ENCODE results near the gene BRI3.

The BRI3 gene, protein sequence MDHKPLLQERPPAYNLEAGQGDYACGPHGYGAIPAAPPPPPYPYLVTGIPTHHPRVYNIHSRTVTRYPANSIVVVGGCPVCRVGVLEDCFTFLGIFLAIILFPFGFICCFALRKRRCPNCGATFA

DNA sequence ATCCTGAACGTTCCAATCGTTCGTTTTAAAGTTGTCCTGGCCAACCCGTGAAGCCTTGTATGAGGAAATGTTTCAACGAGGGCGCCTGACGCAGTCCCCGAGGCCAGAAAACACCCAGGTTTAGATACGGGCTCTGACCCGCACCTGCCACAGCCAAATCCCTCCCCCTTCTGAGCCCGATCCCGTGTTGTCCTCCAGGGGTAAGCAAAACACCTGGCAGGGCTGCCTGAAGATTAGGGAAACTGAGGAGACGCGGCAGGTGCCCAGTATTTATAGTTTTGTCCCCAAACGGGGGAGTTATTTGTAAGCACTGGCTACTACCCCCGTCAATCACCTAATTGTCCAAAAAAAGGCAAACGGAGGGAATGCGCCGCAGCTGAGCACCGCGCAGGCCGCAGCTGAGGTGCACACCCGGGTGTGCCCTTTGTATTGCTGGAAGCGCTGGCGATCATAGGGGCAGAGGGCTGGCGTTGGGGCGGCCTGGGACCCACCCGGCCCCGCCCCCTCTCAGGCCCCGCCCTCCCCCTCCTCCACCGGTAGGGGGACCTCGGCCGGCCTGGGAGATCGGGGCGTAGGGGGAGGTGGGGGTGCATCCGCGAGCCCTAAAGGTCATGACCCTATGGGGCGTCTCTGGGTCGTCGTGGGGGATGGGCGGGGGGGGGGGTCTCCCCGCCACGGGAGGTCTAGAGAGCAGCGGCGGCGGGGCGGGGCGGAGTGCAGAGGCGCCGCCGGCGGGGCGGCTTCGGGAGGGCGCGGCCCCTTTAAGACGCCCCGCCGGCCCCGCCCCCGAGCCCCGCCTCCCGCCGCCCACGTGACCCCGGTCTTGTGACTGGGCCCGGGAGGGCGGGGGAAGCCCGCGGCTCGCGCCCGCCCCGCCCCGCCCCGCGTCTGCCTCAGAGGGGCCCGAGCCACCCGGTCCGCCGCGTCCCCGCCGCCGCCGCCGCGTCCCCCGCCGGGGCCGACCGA is at the start of gene BRI3:
TSS of gene BRI3 (plus strand) at position 896 of the 966 bp plus-strand sequence. CDS start 110 bp downstream, outside the sequence.
- DNase-seq = peak; percentile 72

DNA sequence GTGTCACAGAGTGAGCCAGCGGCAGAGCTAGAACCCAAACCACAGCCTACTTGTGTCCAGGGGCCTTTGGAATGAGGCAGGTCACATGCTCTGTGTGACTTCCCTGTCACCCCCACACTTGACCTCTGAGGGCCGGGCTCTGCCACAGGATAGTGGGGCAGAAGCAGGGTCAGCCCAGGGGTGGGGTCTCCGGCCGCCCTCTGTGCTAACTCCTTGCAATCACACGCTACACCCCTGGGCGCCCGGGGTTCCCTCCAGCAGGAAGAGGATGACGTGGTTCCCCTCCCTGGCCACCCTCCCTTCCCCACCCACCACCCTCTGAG is 49.3 kb upstream of the BRI3 start:
- DNase-seq = no peak

DNA sequence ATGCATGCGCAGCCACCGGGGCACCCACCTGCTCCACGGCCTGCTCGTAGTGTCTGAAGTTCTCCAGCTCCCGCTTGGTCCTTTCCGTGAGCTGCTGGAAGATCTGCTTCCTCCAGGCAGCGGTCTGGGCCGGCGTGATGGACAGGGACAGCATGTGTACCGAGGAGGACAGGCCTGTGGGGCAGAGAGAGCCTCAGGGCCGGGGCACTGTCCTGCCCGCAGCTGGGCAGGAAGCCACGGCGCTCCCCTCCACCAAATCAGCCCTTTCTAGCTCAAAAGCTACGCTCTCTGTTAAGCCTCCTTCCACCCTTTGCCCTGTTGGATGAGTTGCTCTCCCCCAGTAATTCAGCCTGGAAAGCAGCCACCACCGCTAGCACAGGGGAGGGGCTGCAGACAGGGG is 48.7 kb upstream of the BRI3 start:
- no peak for DNase-seq

DNA sequence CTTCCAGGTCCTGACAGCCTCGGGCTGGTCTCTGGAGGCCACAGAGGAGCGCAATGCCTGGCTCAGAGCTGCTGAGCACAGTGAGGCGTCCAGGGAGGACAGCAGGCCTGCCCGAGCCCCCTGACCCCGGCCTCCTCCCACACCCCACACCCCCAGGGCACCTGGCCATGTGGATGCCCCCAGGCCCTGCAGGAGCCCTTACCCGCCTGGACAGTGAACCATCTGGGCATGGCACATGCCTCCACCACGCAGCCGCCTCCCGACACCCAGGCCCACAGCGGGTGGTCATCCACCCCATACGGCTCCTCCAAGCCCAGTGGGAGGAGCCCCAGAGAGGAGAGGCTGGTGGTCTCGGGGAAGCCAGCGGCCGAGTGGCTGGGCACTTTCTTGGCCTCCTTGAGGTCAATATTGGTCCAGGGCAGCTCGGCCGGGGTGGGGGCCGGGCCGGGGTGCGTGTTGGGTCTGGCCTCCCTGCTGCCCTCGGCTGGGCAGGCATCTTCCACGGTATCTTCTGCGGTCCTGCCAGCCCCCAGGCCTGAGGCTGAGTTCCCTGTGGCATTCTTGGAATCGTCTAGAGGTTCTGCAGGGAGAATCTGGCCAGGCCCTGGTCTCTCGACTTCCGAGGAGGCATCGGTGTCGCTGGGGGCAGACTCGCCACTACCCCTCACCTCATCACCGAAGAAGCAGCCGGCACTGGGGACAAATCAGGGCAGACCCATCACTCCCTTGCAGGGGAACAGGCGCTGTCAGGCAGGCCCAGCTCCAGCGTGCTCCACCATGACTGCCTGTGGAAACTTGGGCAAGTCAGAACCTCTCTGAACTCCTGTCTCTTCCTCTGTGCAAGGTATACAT is 48.0 kb upstream of the BRI3 start:
- no peak for DNase-seq

DNA sequence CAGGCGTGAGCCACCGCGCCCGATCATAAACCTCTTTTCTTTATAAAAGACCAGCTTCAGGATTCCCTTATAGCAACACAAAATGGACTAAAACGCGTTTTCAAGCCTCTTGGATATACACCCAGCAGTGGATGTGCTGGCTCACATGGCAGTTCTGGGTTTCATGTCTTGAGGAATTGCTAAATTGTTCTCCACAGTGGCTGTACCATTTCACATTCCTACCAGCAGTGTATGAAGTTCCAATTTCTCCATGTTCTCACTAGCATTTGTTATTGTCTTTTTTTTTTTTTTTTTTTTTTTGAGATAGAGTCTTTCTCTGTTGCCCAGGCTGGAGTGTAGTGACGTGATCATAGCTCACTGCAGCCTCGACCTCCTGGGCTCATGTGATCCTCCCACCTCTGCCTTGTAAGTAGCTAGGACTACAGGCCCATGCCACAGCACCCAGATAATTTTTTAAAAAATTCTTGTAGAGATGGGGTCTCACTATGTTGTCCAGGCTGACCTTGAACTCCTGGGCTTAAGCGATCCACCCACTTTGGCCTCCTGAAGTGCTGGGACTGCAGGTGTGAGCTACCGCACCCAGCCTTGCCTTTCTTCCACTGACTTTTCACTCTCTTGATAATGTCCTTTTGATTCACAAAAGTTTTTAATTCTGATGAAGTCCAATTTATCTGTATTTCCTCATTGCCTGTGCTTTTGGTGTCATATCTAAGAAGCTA is 46.9 kb upstream of the BRI3 start:
- DNase-seq = no peak

DNA sequence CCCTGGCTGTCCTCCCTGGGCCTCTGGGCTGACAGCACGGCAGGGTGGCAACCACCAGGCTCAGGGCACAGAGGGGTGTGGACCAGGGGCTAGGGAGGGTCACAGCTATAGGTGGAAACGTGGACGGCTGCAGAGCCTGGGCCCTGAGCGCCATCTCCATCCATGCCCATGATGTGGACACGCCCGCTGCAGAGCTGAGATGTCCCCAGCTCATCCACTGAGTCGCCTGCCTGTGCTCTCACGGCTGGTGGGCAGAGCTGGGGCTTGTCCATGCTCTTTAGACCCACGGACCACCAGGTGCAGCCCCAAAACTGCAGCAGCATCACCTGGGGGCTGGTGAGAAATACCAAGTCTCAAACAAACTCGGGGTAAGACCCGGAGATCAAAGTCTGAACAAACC is 45.6 kb upstream of the BRI3 start:
- DNase-seq = no peak

DNA sequence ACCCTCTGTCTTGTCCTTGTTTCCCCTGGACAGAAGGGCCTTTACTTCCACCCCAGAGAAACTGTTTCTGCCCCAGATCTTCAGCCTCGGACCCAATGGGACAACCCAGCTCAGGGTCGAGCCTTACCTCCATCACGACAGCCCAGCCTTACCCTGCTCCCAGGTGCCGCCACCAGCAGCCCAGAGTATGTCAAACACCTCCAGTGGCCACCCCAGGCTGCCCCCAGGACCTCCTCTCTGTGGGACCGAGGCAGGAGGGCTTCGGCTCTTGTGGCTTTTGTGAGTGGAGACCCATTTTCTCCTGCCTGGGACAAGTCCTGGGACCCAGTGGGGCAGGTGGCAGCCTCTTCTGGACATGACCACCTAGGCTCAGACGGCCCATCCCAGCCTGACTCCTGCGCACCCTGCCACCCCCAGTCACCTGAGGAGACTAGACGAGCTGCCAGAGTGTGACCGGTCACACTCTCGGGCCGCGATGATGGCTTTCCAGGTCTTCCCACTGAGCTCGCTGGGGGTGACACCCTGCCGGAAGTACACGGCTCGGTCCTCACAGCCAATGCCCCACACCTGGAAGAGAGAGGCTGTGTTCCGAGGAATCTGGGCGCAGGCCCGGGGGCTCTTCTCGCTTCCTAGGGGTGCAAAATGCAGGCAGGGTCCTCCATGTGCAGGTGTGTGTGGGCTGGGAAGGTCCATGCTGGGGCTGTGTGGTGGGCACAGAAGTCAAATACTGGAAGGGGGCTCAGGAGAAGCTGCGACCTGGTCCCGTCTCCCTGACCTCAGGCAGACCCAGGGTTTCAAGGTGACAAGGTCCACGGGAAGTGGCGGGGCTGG is 44.9 kb upstream of the BRI3 start:
- DNase-seq = no peak

DNA sequence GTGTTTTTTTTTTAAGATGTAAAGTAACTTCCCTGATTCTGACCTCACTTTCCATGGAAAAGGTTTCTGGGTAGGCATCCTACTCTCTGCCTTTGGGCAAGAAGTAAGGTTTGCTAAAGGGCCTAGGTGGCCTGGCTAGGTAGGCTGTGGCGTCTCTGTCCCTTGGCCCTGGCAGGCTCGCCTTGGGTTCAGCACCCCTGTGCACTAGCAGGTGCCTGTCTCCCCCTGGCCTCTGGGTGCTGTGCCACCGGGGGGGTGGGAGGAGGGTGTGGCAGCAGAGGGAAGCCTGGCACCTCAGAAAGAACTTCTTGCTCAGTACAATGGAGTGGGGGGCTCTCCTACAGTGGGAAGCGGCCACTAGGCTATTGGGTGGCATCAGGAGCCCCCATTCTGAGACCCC is 43.4 kb upstream of the BRI3 start:
- DNase-seq = no peak

DNA sequence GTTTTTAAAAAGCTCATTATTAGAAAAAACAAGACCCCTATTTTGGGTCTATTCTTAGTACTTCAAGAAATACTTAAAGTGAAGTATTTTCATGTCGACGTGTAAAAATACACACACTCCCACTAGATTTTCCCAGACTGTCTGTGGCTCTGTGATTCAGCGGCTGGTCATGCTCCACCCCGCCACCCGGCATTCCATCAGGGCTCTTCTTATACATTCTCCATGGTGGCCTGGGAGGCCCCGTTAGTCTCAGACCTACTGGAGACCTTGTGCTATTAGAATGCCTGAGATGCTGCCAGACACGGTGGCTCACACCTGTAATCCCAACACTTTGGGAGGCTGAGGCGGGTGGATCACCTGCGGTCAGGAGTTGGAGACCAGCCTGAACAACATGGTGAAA is 42.5 kb upstream of the BRI3 start:
- DNase-seq = no peak

DNA sequence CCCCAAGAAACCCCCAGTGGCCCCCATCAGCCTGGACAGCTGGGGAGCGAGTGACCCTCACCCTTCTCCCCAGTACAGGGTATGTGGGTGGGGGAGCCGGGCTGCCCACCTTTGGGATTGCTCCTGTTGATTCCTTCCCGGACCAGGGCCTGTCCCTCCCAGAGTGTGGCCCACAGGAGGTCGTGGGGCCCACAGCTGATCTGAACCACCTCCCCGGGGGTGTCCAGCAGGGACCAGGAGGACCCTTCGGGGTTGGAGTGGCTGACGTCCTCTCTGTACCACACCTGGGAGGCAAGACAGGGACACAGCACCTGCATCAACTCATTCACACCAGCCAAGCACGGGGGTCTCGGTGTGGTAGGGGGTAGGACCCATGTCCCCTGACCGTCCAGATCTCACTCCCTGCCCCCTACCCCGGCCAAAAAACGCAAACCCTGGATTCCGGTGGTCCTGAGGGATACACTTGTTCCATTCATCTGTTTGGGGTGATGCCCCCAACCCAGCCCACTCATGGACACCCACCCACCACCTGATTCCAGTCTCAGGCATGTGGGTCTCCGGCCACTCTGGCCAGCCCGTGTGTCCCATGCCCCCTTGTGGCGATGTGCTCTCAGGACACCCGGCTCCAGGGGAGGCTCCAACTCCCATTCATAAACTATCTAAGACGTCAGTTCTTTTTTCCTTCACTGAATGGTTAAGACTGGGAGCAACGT is 40.4 kb upstream of the BRI3 start:
- peak; percentile 39 for DNase-seq

DNA sequence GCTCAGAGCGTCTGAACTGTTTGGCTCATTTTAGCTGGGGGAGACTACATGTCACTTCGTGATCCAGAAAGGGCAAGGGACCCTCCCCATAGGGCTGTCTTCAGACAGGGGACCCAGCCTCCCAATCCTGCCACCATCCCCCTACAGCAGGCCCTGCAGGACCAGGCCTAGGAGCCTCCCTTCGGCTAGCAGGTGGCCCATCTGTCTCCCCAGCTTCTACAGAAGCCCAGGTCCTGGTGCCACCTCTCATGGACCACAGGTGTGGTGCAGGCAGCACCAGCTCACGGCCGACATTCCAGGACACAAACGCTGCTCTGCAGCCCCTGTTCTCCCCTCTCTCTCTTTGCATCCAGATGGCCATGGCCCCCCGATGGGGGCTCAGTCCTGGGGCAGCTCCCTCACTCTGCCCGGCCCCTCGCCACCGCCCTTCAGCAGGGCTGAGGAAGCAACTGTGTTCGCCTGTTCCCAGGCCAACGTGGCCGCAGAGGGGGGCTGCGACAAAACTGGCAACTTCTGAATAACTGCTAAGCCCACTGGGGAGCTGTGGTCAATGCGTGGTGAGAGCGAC is 39.7 kb upstream of the BRI3 start:
- no peak for DNase-seq

DNA sequence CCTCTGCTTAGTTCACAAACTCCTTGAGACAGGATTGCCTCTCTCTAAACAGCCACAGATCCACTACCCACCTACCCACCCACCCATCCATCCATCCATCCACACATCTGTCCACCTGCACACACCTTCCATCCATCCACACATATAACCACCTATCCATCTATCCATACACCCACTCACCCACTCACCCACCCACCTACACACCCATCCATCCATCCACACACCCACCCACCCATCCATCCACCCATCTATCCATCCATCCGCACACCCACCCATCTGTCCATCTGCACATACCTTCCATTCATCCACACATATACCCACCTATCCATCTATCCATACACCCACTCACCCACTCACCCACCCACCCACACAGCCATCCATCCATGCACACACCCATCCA is 39.1 kb upstream of the BRI3 start:
- no peak for DNase-seq

DNA sequence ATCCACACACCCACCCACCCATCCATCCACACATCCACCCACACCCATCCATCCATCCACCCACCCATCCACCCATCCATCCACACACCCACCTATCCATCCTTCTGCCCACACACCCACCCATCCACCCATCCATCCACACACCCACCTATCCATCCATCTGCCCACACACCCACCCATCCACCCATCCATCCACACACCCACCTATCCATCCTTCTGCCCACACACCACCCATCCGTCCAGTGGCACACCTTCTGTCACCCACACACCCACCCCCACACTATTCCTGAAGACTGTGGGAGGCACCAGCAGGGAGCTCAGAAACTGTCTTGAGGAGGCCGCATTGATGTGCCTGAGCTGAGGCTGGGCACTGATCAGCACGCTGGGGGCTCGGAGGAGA is 38.6 kb upstream of the BRI3 start:
- no peak for DNase-seq

DNA sequence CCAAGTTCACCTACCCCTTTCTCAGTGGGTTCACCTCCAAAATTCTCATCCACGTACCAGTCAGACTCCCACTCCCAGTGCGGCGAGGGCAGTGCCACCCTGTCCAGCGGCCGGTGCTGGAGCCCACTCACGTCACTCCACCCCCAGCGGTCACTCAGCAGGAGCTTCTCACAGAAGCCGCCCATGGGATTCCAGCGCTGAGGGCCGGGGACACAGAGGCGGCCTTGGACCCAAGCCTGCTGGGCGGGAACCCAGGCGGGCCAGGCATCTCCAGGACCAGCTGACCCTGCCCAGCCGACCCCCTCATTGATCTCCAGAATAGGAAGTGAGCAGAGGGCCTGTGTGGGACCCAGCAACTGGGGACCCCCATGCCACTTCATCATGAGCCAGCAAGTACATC is 36.6 kb upstream of the BRI3 start:
- no peak for DNase-seq

DNA sequence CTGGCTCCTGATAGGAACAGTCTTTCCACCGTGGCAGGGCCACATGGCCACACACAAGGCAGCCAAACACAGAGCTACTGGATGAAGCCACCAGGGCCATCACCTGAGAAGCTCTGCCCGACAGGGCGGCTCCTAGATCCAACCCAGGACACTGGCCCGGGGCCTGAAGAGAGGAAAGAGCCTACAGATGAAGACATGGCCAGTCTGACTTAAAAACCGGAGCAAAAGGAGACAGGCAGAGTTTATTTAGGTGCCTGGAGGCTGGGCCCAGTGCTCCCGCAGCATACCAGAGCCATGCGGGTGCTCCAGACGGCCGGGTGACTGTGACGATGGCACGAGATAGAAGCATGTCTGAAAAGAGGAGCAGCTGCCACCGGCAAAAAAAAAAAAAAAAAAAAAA is 33.3 kb upstream of the BRI3 start:
- no peak for DNase-seq

DNA sequence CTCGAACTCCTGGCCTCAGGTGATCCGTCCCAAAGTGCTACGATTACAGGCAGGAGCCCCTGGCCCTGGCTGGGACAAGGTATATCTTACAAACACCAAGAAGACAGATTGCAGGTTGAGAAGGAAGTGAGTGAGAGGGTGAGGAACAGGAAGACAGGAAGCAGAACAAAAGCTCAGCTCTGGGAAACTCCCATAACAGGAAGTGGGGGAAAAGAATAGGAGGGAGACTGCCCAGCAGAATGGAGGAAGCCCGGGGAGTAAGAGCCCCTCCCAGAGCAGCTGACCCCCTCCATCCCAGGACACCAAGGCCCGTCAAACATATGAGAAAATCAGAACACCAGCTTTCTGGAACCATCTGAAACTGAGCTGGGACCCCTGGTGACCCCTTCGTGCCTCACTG is 32.4 kb upstream of the BRI3 start:
- no peak for DNase-seq

DNA sequence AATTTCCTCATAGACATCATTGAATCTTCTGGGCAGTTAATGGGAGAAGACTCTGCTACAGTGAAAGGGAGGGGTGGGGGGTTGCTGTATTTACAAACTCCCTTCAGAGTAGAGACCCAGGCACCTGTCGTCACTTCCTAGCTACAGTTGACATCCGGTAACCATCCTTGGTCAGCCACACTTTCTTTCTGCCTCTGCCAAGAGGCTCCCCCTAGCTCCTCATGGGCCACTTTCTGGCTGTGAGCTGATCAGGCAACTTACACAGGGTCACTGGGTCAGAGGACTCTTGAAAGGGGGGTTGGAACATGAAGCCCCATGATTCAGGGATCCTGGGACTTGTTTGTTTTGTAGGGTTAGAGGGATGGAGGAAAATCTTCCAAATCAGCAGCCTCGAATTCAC is 30.7 kb upstream of the BRI3 start:
- no peak for DNase-seq

DNA sequence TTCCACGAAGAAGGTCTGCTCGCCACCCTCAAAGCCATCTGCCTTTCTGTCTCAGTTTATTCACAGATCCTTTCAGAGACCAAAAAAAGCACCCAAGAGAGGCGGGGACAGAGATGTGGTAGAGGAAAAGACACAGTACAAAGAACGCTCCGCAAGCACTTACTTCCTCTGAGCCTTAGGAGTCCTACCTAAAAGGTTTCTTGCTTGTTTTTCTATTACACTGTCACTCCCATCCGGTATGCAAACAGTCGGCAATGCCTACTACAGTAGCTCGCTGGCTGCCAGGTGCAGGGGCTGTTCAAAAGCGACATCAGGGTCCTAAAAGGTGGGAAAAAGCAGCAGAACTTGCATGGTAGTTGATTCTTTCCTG is 30.3 kb upstream of the BRI3 start:
- no peak for DNase-seq

DNA sequence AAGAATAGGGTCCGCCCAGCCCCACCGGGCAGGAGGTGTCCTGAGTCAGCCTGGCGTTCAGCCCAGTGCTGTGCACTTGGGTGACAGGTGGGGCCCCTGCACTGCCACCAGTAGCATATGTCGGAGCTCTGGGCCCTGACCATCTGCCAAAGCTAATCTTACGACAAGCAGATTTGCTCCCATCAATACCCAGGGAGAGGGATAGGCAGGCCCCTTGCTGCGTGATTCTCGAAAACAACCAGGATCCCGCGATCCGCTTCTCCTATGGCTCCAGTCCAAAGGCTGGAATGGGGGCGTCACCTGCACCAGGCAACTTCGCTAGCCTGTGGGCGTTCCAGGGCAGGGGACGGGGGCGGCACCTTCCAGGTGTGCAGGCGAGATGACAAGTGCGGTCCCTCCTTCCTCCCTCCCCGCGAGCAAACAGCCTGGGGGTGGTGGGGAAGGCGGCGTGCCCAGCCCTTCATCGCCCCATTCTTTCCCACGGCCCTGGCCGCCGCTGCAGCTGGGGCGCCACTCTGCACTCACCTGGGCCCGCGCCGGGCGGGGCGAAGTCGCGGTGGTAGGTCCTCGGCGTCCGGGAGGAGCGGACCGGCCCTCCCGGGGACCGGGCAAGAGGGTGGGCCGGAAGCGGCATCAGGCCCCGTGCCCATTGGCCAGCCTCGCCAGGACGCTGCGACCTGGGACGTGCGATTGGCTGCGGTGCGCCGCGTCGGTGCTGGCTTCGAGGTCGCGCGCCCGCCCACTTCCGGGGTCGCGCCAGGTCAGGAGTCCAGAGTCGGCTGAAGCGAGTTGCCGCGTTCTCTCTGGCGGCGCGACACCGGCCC is 29.7 kb upstream of the BRI3 start, which contains the start of gene TECPR1:
TSS of gene TECPR1 (minus strand) at position 632 of the 824 bp plus-strand sequence. CDS start 6,086 bp downstream, outside the sequence.
- DNase-seq = peak; percentile 94

DNA sequence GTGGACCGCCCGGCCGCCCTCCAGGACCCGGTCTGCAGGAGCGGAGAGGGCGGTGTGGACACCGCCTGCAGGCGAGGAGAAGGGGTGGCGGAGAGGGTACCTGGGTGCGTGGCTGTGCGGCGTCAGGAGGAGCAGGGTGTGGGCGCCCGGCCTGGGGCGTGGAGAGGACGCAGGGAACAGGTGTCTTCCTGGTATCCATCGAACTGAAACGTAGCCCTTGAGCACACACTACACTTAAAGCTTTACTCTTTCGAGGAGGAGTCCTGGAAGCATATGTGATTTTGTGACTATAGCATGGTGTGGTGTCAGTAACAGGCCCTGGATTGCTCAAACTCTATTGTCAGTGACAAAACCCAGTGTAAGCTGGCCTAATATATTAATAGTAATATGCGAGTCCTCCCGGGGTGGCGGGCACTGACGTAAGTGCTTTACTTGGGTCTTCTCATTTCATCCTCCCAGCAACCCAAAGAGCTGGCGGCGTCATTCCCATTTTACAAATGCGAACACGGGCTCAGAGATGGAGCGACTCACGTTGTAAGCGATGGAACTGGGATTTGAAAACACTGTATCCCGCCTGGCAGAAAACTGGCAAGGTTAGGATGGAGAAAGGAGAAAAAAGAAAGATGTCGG is 28.9 kb upstream of the BRI3 start:
- DNase-seq = no peak
